H54 (cell line): Measurements from ENCODE around the gene DDAH1.
A peak's percentile ranks its signal among the peaks of the same experiment; 100 is the strongest.

Experiments used
- DNase-seq: peaks from one replicate; pipeline ENCODE4 v3.0.0; 2011; ENCODE audit warnings: low spot score, mixed read lengths; ENCODE audit not compliant: insufficient read length
- FAIRE-seq: peaks from 3 replicates; lab custom pipeline; 2011; peaks lifted over from hg19 to GRCh38; lab: Jason Lieb, UNC
- POLR2A ChIP-seq: IDR thresholded peaks from 2 replicates; pipeline ENCODE4 v1.6.1; 2011; ENCODE audit warnings: low read depth, mild to moderate bottlenecking, low read length

DDAH1 gene

DNA sequence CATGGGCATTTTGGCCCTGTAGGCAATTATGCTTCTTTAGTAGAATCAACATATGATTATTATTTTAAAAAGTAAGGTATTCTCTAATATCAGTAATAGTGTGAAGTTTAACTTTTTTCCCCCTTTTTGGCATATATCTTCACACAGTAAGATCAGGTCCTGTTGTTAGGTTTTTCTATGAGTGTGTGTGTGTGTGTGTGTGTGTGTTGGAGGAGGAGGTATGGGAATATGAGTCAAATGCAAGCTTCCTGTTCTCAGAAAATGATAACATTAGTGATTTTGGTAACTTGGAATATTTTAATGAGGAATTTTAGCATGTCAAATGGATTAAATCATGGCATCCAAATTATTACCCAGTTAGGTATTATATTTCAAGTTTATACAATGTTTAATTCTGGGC, 122.8 kb downstream of the DDAH1 start:
- no peak for TF ChIP-seq POLR2A
- DNase-seq (no peak), FAIRE-seq (no peak)

GRCh38 chr1:85340427-85340826, 124.5 kb downstream of the DDAH1 start:
- DNase-seq (no peak), FAIRE-seq (no peak)
- TF ChIP-seq POLR2A, result no peak

GRCh38 chr1:85339656-85340399, 125.1 kb downstream of the DDAH1 start:
- FAIRE-seq (peak; percentile 50), DNase-seq (no peak)
- no peak for TF ChIP-seq POLR2A

- FAIRE-seq, result peak; percentile 83
- no peak for DNase-seq
- no peak for TF ChIP-seq POLR2A
These were observed 125.9 kb downstream of the DDAH1 start for GRCh38 chr1:85339089-85339488.

DNA sequence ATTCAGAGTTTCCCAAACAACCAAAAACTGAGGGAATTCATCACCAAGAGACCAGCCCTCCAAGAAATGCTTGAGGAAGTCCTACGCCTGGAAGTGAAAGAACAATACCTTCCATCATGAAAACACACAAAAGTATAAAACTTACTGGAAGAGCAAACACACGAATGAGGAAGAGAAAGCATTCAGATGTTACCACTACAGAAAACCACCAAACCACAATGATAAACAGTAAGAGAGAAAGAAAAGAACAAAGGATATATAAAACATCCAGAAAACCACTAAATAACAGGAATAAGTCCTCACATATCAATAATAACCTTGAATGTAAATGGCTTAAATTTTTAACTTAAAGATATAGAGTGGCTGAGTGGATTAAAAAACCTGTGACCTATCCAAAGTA, 130.0 kb downstream of the DDAH1 start:
- DNase-seq, result no peak

DNA sequence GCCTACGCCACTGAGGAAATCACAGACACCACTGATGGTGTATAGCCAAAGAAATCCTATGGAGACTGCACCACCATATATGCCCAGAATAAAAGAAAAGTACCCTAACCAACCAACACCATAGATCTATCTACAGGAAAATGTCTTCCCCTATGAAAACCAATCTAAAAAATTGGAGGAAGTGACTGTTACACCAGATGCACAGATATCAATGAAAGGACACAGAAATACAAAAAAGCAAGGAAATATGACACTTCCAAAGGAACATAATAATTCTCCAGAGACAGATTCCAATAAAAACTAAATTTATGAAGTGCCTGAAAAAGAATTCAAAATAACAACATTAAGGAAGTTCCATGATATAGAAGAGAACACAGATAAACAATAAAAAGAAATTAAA, 131.8 kb downstream of the DDAH1 start:
- no peak for DNase-seq
- no peak for TF ChIP-seq POLR2A
- FAIRE-seq, result no peak

More for the DNA sequence above, 130.0 kb downstream of the DDAH1 start:
- TF ChIP-seq POLR2A, result no peak
- no peak for FAIRE-seq

DNA sequence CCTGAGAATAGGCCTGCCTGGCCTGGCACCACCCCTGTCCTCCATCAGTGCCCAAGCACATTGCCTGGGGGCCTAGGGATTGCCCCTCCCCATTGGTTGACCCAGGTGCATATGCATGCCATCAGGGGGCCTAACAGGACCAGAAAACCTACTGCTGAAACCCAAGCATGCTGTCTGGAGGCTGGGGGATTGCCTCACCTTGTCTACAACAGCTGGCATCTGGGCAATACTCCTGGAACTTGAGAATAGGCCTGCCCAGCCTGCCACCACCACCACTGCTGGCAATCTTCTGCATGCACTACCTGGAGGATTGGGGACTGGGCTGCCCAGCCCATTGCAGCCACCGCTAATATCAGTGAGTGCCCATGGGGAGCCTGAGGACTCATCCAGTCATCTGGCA, 132.4 kb downstream of the DDAH1 start:
- FAIRE-seq, result no peak

DNA sequence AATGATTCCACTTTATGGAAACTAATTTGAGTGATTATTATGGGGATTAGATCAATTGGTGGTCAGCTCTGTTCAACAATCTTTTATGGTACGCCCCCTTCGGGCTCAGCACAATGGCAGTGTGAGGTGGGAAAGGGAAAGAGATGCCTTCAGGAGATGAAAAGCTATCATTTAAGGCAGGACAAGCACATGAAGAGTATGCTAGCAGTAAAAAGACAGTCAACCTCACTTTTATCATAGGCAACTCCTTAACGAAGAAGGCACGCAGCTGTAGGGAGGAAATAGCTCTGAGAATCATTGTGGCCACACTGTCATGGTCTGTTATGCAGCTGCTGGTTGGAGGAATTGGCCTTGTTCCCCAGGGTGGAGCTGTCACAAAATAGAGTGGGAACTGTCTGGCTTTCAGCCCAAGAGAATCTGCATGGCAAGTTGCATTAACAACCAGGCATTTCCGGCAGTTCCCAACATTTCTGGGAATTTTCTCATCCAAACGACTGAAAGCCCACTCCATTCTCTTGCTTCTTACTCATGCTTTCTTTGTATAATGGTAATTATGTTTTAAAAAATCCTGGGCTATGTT, 134.2 kb downstream of the DDAH1 start:
- FAIRE-seq (peak; percentile 95), DNase-seq (no peak)
- TF ChIP-seq POLR2A, result 0 out of 2 replicates have a peak, but pooled peaks have one; percentile 11

More for the DNA sequence above, 132.4 kb downstream of the DDAH1 start:
- TF ChIP-seq POLR2A, result no peak
- DNase-seq, result no peak

DNA sequence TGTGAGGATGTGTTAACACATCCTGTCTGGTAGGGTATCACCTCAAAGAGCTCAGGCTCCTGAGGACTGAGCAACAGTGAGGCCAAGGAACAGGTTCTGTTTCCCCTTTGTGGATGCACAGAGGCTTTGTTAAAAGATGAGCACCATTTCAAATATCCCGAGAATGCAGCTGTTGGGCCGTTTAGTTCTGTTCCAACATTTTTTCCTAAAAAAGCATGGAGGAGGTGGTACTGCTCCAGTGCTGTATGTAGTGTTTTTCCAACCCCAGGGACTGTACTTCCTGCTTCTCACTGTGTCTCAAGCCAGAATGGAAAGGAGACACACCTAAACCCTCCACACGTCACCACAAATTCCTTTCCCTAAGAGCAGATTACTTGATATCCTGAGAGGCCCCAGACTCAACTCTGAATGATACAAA, 134.7 kb downstream of the DDAH1 start:
- FAIRE-seq, result peak; percentile 87
- no peak for DNase-seq
- TF ChIP-seq POLR2A, result no peak

DNA sequence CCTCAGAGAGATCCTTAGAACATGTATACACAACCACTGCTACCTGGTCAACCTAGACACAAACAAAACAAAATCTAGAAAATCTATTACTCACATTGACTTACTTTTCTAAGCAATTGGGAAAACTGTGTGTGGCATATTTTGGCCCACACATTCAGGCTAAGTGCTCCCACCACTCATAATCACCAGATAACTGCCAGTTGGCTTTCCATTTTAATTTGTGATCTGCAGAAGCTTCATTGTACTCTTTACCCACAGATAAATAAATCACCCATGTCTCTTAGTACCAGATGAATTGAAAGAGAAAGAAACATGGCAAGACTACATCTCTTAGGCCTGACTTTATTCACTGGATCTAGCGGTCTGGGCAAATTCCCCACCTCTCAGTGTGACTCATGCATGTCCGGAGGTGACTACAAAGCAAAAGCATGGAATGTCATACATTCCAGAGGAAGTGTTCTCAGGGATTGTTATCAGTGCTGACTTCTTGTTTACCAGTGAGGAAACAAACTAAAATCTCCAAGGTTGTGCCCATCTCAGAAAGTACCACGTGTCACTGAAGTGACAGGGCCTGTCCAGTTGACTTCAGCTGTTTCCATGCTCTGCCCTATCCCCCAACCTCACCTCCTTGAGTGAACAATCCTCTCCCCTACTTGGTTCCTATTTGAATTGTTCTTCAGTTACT, 136.1 kb downstream of the DDAH1 start:
- TF ChIP-seq POLR2A, result no peak
- DNase-seq (no peak), FAIRE-seq (peak; percentile 95)

GRCh38 chr1:85327759-85328158, 137.2 kb downstream of the DDAH1 start:
- TF ChIP-seq POLR2A, result no peak
- FAIRE-seq (no peak), DNase-seq (no peak)

- no peak for FAIRE-seq
These were observed 138.1 kb downstream of the DDAH1 start for GRCh38 chr1:85326851-85327250.

GRCh38 chr1:85326336-85326735, 138.6 kb downstream of the DDAH1 start:
- DNase-seq (no peak), FAIRE-seq (no peak)
- TF ChIP-seq POLR2A, result no peak

More at GRCh38 chr1:85326851-85327250, 138.1 kb downstream of the DDAH1 start:
- no peak for TF ChIP-seq POLR2A
- DNase-seq, result no peak

DNA sequence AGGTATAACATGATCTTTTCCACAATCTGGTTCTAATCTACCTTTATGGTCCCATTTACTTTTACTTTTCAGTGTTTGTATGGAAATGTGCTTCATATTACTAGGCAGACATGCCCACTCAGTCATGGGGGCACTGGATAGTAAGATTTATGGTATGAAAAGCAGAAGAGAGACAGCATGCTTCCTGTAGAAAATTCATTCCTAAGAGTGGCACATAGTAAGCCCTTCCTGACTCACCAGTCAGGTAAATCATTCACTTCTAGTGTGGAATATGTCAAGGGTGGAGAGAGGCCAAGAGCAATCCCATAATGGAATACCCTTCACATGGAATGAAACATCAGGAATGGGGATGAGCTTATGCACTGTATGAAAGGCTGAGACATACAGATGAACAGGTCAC, 139.0 kb downstream of the DDAH1 start:
- DNase-seq (no peak), FAIRE-seq (no peak)
- no peak for TF ChIP-seq POLR2A

DNA sequence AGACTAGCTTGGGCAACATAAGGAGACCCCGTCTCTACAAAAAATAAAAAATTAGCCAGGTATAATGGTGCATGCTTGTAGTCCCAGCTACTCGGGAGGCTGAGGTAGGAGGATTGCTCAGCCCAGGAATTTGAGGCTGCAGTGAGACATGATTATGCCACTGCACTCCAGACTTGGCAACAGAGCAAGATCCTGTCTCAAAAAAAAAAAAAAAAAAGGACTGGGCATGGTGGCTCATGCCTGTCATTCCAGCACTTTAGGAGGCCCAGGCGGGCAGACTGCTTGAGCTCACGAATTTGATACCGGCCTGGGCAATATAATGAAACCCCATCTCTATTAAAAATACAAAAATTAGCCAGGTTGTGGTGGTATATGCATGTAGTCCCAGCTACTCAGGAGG, 141.2 kb downstream of the DDAH1 start:
- FAIRE-seq, result no peak
- no peak for DNase-seq
- no peak for TF ChIP-seq POLR2A
